ENCODE results near the gene VN1R5.

DNA sequence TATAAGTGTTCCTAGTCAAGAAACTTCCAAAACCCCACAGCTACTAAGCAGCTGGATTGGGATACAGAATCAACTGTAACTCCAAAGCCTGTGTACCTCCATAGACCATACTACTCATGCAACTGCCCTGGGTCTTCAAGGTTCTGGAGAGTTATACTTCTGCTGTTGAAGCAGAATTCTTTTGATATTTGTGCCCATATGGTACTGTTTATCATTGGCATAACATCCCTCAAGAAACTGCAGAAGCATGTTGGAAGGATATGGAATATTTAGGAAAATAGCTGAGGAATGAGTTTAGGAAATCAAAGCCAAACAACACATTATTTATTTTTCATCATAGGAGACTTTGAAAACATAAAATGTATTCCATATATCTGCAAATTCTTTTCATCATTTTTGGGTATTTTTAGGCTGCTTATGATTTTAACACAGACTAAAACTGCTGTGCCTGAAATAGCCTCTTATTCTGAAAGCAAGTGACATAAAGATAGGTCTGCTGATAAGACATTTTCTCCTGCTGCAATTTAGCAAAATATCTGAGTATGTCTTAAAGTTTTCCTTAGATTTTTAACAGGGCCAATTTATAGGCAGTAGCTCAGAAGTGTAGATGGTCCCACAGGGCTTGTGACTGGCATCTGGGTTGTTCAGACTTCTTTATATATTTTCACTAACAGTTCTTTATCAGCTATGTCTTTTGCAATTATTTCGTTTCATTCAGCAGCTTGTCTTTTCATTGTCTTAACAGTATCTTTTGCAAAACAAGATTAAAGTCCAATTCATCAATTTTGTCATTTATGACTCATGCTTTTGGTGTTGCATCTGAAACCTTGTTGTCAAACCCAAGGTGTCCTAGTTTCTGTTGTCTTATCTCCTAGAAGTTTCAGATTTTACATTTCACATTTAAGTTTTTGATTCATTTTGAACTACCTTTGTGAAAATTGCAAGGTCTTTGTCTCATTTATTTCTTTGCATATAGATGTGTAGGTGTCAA, 43.0 kb upstream of the VN1R5 start:
- TF ChIP-seq, protein P1, sequence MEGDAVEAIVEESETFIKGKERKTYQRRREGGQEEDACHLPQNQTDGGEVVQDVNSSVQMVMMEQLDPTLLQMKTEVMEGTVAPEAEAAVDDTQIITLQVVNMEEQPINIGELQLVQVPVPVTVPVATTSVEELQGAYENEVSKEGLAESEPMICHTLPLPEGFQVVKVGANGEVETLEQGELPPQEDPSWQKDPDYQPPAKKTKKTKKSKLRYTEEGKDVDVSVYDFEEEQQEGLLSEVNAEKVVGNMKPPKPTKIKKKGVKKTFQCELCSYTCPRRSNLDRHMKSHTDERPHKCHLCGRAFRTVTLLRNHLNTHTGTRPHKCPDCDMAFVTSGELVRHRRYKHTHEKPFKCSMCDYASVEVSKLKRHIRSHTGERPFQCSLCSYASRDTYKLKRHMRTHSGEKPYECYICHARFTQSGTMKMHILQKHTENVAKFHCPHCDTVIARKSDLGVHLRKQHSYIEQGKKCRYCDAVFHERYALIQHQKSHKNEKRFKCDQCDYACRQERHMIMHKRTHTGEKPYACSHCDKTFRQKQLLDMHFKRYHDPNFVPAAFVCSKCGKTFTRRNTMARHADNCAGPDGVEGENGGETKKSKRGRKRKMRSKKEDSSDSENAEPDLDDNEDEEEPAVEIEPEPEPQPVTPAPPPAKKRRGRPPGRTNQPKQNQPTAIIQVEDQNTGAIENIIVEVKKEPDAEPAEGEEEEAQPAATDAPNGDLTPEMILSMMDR (IDR thresholded peaks at IDR 0.05): no peak
- TF ChIP-seq POLR2A (IDR thresholded peaks at IDR 0.05): no peak

Measured in esophagus squamous epithelium (tissue), 4 donors.